ENCODE measurements around the gene ZNF638.

ZNF638 gene

DNA sequence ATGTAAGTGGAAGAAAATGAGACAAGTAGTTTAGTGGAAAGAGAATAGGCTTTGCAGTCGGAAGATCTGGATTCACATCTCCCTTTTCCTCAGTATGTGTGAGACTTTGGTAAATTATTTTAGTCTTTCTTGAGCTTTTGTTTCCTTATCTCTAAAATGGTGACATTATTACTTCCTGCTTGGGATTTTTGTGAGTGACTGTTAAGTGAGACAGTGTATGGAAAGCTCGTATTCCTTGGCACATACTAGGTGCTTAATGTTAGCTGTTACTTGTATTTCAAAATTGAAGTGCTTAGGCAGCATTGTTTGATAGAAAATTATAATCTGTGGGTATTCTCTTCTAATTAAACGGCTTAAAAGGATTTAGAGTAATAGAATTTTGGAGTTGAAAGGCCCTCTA lies 2.0 kb downstream of the ZNF638 start:
- no peak for DNase-seq (ENCODE audit: low spot score)

- DNase-seq (ENCODE audit: low spot score) = no peak
These were observed 4.8 kb downstream of the ZNF638 start for GRCh38 chr2:71336384-71336783.

GRCh38 chr2:71336802-71337201 lies 5.2 kb downstream of the ZNF638 start:
- no peak for DNase-seq (ENCODE audit: low spot score)

- DNase-seq (ENCODE audit: low spot score) = no peak
These were observed 6.2 kb downstream of the ZNF638 start for GRCh38 chr2:71337776-71338175.

DNA sequence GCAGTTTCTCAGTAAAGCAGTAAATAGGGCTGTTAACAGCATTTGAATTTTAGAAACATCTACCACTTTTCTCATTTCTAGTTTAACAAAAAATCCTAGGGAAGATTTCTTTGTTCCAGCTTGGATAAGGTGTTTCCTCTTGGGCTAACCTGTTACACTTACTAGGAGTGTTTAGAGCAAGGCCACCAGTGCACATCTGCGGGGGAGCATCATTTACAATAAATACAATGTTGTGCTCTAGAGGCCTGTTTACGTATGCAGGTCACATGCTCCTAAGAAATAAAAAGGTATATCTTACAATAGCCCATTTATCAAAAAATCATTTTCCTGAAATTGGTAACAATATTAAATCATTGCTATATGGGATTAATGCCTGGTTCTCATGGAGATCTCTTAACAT lies 8.1 kb downstream of the ZNF638 start:
- no peak for DNase-seq (ENCODE audit: low spot score)

DNA sequence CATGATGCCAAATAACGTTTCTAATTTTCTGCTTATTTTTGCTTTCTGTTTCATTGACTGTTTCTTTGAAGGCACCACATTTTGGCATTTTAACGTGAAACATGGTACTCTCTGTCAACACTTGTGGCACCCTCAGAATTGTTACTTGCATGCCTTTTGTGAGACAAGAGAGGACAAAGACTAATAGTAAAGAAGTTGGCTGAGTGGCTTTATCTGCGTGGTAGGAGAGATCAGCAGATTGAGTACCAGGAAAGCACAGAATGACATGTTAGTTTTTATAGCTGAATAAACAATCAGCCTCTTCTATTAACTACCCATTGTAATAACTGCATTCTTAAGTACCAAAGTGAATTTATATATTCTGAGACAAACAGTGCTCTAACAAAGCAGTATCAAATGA lies 8.6 kb downstream of the ZNF638 start:
- DNase-seq (ENCODE audit: low spot score) = no peak

GRCh38 chr2:71341645-71342044 lies 10.1 kb downstream of the ZNF638 start:
- DNase-seq (ENCODE audit: low spot score) = no peak

- DNase-seq (ENCODE audit: low spot score) = no peak
These were observed 14.5 kb downstream of the ZNF638 start for GRCh38 chr2:71346065-71346464.

DNA sequence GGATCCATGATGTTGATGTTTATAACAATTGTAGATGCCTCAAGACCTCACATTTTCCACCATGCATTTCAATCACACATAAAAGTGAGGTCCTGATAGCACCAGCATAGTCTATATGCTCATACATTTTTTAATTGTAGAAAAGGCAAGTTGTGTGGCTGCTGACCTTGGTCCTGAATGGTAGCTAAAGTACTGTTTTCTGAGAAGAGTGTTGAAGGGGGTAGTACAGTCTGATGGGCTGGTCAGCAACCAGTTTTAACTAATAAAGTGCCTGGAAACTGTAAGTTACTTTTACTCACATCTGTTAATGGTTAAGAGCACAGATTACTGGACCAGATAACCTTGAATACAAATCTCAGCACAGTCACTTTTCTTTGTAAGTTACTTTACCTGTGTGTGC lies 15.9 kb downstream of the ZNF638 start:
- DNase-seq (ENCODE audit: low spot score) = no peak

- DNase-seq (ENCODE audit: low spot score) = no peak
These were observed 16.7 kb downstream of the ZNF638 start for GRCh38 chr2:71348302-71348701.

DNA sequence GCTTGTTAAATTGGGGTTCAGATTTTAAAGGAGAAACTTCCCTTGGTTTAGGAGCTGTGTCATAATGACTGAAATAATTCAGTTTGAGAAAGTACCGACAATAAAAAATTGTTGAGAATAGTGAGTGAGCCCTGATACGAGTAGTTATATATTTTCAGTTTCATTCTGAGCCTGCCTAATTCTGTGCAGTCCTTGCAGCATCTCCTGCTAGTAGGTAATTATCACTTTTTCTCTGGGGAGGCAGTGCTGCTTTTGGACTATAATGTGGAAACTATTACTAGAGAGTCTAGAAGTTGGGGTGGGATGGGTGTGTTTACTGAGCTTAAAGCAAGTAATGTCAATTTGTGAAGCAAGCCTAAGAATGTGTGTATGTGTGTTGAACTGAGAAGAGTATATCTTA lies 21.7 kb downstream of the ZNF638 start:
- no peak for DNase-seq (ENCODE audit: low spot score)

GRCh38 chr2:71358931-71359671 lies 27.5 kb downstream of the ZNF638 start:
- DNase-seq (ENCODE audit: low spot score) = no peak

- DNase-seq (ENCODE audit: low spot score) = no peak
These were observed 28.9 kb downstream of the ZNF638 start for GRCh38 chr2:71360434-71360975.

DNA sequence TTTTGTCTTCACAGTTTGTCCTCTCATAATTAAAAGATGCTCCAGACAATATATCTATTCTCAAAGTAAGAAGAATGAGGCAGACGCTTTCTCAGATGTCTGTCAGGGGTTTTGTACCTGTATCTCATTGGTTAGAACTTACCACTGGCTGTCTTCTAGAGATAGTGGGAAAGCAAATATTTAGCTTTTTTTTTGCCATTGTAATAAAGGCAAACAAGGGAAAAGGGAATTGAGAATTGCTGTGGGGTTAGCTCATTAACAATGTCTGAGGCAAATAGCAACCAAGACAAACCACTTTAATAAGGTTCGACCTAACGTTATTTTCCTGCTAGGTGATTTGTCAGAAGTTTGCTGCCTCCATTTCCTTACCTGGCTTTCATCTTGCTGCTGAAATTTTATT lies 30.0 kb downstream of the ZNF638 start:
- no peak for DNase-seq (ENCODE audit: low spot score)

GRCh38 chr2:71362447-71362846 lies 30.9 kb downstream of the ZNF638 start:
- no peak for DNase-seq (ENCODE audit: low spot score)

DNA sequence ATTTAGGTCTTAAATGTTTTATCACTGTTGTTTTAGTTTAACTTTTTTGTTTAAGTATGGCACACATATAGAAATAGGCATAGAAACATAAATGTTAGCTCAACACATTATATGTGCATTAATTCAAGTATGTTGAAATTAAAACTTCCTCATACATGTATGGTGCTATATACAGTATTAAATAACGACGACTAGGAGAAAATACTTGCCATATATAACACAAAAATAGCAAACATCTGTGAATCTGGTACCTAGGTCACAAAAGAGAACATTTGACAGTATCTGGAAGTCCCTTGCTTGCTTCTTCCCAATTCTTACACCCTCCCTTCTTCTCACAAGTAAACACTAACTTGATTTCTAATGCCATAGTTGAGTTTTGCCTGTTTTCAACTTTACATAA lies 38.4 kb downstream of the ZNF638 start:
- DNase-seq (ENCODE audit: low spot score) = no peak

DNA sequence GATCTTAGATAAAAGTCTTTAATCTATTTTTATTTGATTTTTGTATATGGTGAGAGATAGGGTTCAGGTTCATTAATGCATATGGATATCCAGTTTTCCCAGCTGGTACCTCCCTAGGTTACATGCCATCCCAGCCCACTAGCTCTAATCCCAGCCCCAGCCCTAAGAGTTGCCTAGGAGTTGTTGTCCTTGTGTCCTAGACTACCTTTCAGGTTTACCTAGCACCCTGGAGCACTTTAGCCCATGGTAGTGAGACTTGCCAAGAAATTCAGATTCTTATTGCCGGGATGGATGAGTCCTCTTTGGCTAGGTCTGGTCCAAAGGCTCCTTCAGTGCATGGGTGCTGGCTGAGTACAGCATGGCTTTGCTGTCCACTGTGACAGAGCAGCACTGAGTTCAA lies 40.5 kb downstream of the ZNF638 start:
- no peak for DNase-seq (ENCODE audit: low spot score)

- DNase-seq (ENCODE audit: low spot score) = no peak
These were observed 47.5 kb downstream of the ZNF638 start for GRCh38 chr2:71379086-71379485.

GRCh38 chr2:71380665-71381064 lies 49.1 kb downstream of the ZNF638 start:
- no peak for DNase-seq (ENCODE audit: low spot score)

GRCh38 chr2:71385012-71385411 lies 53.4 kb downstream of the ZNF638 start:
- DNase-seq (ENCODE audit: low spot score) = no peak

DNA sequence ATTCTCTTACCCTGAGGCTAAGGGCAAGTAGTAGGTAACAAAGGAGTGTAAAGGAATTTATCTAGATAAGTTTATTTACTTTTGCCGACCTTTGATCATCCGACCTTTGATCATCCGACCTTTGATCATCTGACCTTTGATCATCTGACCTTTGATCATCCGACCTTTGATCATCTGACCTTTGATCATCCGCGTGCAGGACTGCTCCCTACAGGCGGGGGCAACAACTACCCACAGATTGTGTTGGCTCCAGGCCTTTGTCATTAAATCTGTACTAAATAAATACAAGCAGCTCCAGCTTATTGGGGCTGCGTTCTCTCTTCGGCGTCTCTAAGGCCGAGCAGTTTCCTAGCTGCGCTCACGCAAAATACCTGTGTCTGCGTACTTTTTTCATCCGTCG lies 56.6 kb downstream of the ZNF638 start:
- DNase-seq (ENCODE audit: low spot score) = no peak

DNA sequence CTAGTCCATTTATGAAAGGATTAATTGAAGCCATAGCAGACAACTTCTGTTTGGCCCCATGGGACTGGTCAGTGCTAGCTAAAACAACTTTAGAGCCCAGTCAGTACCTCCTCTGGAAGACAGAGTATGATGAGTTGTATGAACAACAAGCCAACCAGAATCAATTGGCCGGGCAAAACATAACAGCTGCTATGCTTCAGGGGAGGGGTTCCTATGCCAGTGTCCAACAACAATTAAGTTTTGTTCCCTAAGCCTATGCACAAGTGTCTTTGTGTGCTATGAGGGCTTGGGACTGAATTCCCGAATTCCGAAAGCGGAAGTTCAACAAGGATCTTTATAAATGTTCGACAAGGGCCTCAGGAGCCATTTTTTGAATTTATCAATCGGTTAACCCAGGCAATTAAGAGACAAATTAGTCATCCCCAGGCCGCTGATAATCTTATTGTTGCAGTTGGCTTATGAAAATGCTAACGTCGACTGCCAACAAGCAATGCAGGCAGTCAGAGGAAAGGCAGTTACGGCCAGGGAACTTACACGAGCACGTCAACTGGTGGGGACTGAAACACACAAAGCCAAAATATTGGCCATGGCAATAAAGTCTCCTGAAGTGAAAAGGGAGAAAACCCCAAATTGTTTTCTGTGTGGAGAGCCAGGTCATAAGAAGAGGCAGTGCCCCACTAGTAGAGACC lies 57.9 kb downstream of the ZNF638 start:
- DNase-seq (ENCODE audit: low spot score) = no peak

GRCh38 chr2:71393216-71393615 lies 61.6 kb downstream of the ZNF638 start:
- no peak for DNase-seq (ENCODE audit: low spot score)

DNA sequence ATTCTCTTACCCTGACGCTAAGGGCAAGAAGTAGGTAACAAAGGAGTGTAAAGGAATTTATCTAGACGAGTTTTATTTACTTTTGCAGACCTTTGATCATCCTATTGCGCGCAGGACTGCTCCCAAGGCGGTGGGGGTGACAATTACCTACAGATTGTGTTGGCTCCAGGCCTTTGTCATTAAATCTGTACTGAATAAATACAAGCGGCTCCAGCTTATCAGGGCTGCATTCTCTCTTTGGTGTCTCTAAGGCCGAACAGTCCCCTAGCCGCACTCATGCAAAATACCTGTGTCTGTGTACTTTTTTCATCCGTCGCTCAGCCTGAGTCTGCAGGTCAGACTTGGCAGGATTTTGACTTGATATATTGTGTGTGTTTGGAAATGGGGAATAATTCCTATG lies 63.9 kb downstream of the ZNF638 start:
- no peak for DNase-seq (ENCODE audit: low spot score)

Data from HuH-7 (cell line).